HG03558 (cell line): ENCODE measurements around the gene OTOS.

Experiments used
- ATAC-seq: cut with Tn5 transposase; IDR thresholded peaks from one replicate; pipeline ENCODE4 v1.9.1; 2021; ENCODE audit warnings: moderate number of reproducible peaks; ENCODE audit not compliant: unreplicated experiment; ENCODE audit errors: extremely low read depth

OTOS gene

GRCh38 chr2:240140511-240140910 lies at the start of gene OTOS:
Gene OTOS (minus strand): TSS chr2:240140658. CDS start chr2:240140326, 332 bp downstream.
- ATAC-seq = no peak

- ATAC-seq = no peak
Observed at GRCh38 chr2:240189686-240190085, 49.2 kb upstream of the OTOS start.

GRCh38 chr2:240187989-240188590 lies 47.6 kb upstream of the OTOS start:
- ATAC-seq = no peak

GRCh38 chr2:240186191-240186725 lies 45.8 kb upstream of the OTOS start:
- no peak for ATAC-seq

DNA sequence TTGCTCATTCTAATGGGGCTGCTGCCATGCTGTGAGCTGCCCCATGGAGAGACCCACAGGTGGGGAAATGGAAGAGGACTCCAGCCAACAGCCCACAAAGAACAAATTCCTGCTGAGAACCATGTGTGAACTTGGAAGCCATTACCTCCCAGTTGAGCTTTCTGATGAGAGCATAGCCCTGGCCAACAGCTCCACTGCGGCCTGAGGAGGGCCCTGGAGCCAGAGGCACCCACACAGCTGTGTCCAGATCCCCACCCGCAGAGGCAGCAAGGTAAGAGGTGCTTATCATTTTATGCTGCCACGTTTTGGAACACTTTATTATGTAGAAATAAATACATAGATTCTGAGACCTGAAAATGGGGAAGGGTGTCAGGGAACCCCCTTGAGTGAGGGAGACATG lies 44.2 kb upstream of the OTOS start:
- no peak for ATAC-seq

- no peak for ATAC-seq
Observed at GRCh38 chr2:240183875-240184590, 43.6 kb upstream of the OTOS start.

DNA sequence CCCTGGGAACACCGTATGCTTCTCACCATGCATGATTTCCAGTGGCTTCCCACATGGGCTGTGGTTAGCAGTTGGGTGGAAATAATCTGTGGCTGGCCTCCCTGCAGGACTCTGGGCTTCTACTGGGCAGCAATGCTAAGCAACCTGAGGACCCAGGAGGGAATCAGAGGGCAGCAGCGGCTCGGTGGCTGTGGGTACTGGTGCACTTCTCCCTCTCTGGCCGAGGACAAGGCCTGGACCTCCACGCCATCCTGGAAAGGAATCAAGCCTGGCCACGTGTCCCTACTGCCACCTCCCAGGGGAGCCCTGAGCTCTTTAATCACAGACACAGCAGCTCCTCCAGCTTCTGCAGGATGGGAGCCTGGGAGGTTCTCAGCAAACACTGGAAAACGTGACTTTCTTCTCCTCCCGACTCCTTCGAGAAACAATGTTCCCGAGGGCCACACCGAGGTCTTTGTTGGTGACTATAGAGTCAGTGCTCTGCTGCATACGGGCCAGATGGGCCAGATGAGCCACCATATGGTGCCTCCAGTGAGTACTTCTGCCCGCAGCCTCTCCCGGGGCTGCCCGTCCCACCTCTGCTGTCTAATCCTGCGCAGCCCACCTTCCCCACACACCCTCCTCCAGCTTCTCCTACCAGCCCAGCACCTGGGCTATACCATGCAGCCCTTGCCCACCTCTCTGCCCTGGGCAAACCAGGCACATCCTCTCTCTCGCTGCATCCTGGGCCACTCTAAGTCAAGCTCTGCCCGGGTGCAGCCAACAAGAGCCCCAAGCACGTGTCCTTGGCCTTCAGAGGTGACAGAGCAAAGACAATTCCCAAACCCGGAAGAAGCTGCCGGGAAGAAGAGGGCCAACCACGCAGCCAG lies 42.8 kb upstream of the OTOS start:
- no peak for ATAC-seq

DNA sequence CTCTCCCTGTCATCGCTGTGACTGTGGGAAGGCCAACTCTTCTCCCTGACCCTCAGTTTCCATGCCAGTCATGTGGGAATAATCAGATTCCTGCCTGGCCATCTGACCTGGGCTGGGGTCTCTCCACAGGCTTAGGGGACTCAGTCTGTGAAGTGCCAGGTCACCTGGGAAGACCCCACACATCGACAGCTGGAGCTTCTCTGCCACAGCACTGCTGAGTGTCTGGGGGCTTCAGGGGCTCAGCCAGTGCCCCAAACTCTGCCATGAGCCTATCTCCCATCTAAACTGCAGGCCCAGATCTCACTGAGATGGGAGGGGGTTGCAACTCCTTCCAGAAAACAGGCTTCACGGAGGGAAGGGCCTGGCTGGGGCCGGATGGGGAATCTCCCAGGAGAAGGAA lies 42.0 kb upstream of the OTOS start:
- no peak for ATAC-seq

DNA sequence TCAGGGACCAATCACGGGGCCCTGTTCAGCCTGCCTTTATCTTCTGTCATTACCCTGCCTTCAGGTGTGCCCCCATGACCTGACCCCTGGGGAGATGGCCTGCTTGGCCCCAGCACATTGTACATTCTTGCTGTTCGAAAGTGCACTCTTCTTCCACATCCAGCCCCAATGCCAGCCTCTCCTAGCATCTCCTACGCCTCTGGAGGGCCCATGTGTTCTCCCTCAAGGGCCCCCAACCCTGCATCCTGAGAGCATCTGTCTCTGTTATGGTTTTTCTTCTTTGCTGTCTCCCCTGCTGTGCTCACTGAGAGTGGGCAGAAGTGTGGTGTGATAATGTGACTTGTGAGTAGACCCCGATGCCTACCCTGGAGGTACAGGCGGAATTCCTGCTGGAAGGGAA lies 41.5 kb upstream of the OTOS start:
- ATAC-seq = no peak

DNA sequence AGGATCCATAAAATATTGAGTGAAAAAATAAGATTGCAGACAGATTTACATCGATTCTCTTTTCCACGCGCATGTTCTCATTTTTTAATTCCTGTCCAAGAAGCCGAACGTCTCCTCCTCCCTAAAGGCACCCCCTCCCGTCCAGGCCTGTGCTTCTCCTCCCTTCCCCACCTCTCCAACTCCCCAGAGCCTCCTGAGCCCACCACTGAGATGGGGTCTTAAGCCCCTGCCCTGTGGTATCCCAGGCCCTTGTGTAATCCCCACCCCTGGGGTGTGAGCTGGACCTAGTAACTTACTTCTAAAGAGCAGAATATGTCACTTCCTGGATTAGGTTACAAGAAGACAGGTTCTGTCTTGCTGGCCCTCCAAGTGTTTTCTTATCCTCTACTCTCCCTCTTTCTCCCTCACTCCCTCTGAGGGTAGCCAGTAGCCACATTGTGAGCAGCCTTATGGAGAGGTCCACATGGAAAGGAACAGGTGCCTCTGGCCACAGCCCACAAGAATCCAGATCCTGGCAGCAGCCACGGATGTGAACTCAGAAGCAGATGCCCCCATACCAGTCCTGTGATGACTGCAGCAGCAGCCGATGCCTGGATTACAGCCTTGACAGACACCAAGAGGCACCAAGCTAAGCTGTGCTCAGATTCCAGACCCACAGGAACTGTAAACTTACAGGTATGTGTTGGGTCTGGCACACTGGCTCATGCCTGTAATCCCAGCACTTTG lies 39.6 kb upstream of the OTOS start:
- no peak for ATAC-seq

- ATAC-seq = no peak
Observed at GRCh38 chr2:240179186-240179815, 38.8 kb upstream of the OTOS start.

DNA sequence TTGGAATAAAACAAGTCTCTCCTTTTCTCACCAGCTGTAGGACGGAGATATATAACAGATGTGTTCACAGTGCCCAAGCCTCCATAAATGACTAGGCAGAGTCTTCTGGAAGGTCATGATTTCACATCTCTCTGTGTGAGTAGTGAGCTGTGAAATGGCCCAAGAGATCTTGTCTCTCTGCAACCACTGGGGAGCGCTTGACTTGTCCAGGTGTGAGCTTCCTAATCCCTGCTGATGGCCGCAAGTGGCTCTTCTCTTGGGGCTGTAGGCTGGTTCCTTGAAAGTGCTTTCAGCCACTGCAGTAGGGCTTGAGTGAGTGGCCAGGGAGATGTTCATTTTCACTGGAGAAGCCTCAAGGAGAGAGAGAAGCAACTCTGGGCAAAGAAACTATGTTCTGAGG lies 38.1 kb upstream of the OTOS start:
- no peak for ATAC-seq

DNA sequence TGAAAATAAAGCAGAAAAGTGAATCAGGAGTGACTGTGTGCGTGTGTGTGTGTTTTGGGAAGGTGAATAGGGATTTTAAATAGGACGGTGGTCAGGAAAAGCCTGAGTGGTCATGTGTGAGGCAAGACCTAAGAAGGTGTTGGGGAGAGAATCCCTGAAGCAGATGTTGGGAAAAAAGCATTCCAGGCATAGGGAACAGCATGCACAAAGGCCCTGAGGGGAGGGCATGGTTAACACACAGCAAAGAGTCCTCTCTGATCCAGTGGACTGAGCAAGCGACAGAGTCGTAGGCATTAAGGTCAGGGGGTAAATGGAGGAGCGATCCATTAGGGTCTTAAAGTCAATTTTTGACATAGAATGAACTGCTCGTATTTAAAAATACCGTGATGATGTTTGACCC lies 34.0 kb upstream of the OTOS start:
- no peak for ATAC-seq

- no peak for ATAC-seq
Observed at GRCh38 chr2:240172071-240172895, 31.8 kb upstream of the OTOS start.

DNA sequence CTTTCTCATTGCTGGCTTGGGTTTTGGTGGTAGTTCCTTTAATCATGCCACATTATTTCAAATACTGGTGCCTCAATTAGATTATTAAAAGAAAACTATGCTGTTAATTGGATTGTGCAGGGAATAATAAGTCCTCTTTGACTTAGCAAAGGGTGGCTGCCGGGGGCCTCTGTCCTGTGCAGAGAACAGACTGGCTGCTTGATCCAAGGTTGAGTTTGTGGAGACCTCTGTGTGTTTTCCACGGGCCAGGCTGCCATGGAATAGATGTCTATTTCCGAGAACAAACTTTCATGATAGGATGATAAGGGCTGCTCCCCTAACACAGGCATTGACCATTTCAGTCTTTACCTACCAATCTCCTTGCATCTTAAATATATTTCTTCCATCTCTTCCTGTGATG lies 30.4 kb upstream of the OTOS start:
- no peak for ATAC-seq

GRCh38 chr2:240170354-240170735 lies 29.9 kb upstream of the OTOS start:
- ATAC-seq = no peak

DNA sequence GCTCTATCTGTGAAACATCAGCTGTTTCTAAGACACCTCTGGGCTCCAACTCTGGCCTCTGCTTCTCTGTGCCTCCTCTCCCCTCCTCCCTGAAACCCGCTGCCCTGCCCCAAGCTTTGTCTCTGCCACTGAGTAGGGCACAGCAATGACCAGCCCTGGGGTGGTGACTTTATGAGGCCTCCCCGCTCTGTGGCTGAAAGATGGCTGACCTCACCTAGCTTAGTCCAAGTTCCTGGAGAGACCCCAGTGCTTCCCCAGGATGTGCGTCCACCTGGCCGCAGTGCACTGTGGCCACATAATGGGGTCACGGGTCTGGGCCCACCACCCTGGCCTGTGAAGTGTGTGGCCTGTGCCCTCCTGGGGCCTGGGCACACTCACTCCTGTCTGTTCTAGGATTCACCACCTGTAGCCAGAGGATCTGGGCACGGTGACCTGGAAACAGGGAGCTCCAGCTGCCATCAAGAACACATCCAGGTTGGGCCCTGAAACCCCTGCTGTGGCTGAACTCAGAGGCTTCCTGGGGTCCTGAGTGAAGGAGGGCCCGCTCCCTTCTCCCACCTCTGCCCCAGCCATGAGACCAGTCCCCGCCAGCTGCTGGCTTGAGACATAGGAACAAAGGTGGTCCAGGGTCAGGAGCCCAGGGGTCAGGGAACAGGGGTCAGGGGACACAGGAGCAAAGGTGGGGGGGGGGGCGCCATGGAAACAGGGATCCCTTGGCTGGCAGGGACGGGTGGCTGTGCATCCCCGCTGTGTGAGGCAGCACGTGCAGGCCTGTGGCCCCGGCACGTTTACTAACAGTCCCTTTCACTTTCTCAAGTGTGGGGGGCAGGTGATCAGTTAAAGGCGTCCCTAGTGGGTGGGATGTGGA lies 29.3 kb upstream of the OTOS start:
- no peak for ATAC-seq
